Natural killer cell (primary cell): Measurements from ENCODE around the gene TMPRSS7. TPM values are rescaled to one million over a fixed set of nuclear protein-coding genes. Genes with fewer than 3 reads are reported as not detected.

ENCODE experiments used
- ATAC-seq, 3 donors: fragments of 150-1000 bp in 2 of 3; fragments of 200-7000 bp in 1 of 3; cut with Tn5 transposase; 1 replicate in 1 of 3; 2 replicates in 2 of 3; pipeline ENCODE4 v1.10.0; 2021; ENCODE audit warnings: mild to moderate bottlenecking in 2 of 3, moderate library complexity in 2 of 3
- DNase-seq, 2 donors: peaks; one replicate each; pipeline versions ENCODE4 v3.0.0 to v3.0.0-alpha.2; 2013 to 2021; ENCODE audit warnings: mixed read lengths in 1 of 2
- H3K27ac ChIP-seq: one replicate; pipeline ENCODE4 v1.5.1; 2013; ENCODE audit warnings: mild to moderate bottlenecking, low read length
- H3K27me3 ChIP-seq: one replicate; pipeline ENCODE4 v1.6.1; 2013; ENCODE audit warnings: low read length; ENCODE audit not compliant: control insufficient read depth, insufficient read depth
- H3K36me3 ChIP-seq: one replicate; pipeline ENCODE4 v1.6.1; 2013; ENCODE audit warnings: low read length; ENCODE audit not compliant: control insufficient read depth, insufficient read depth
- H3K4me1 ChIP-seq: one replicate; pipeline ENCODE4 v1.6.1; 2013; ENCODE audit warnings: low read length; ENCODE audit not compliant: control insufficient read depth, insufficient read depth
- H3K4me3 ChIP-seq: one replicate; pipeline ENCODE4 v1.5.1; 2013; ENCODE audit warnings: low read length
- H3K9me3 ChIP-seq: one replicate; pipeline ENCODE4 v1.6.1; 2013; ENCODE audit warnings: low read length; ENCODE audit not compliant: control insufficient read depth, insufficient read depth
- H3K27ac Mint-ChIP-seq, 2 donors: one replicate each; pipeline ENCODE4 v1.8.0; 2022; ENCODE audit warnings: mild to moderate bottlenecking in 2 of 2, mixed read lengths in 2 of 2, moderate library complexity in 1 of 2
- H3K27me3 Mint-ChIP-seq, 2 donors: one replicate each; pipeline ENCODE4 v1.8.0; 2022; ENCODE audit warnings: low read depth in 2 of 2, mixed read lengths in 2 of 2
- H3K36me3 Mint-ChIP-seq: one replicate; pipeline ENCODE4 v1.8.0; 2022; ENCODE audit warnings: mixed read lengths
- H3K4me1 Mint-ChIP-seq, 2 donors: one replicate each; pipeline ENCODE4 v1.8.0; 2022; ENCODE audit warnings: mixed read lengths in 2 of 2
- H3K4me3 Mint-ChIP-seq: one replicate; pipeline ENCODE4 v1.8.0; 2022; ENCODE audit warnings: mild to moderate bottlenecking, moderate library complexity, mixed read lengths
- H3K9me3 Mint-ChIP-seq, 2 donors: one replicate each; pipeline ENCODE4 v1.8.0; 2022; ENCODE audit warnings: mixed read lengths in 2 of 2
- WGBS: methylation state at CpG from one replicate; pipeline ENCODE4 v1.1.7; 2013; ENCODE audit warnings: missing lambda C conversion rate; ENCODE audit not compliant: insufficient coverage; 5-methylcytosine and 5-hydroxymethylcytosine counted together
- intact Hi-C: fragments of 100-400 bp; cut with micrococcal nuclease; formaldehyde crosslinking; loops from one replicate; pipeline ENCODE4 v1.14.2; 2022
- total RNA-seq, 4 donors: library from RNA; stranded (reverse); fragments of 120-200 nt in 1 of 4; gene quantifications; one replicate each; pipeline versions ENCODE4 v1.2.3 to v1.2.4, GENCODE V29; 2013 to 2022
- TF ChIP-seq, protein P1 (sequence below): fragments of 200-600 bp; IDR thresholded peaks from one replicate; pipeline ENCODE4 v1.8.0; 2022; ENCODE audit warnings: antibody characterized with exemption

The TMPRSS7 gene
- total RNA-seq, 3 donors from 2014 or later (not counting 1 experiment from before 2014, with no cell fraction given) = not detected

DNA sequence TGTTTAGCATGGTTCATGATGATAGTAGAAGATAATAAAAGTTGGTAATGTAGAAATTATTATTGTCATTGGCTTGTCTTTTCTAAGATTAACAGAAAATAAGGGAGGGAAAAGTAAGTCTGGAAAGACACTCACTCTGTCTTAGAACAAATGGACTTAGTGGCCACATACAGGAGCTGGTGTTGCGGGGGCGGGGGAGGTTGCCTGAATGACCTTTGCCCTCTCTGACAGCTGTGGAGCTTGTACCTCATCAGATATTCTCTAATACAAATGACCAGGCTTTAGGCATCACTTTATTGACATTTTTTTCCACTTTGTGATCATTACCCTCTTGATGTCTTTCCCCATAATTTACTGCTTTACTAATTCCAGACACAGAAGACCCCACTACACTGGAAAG is 29.9 kb upstream of the TMPRSS7 start:
- intact Hi-C loops = no loop called here
- whole genome bisulfite sequencing = 93% methylated on average over 2 of the region's 2 CpGs
- TF ChIP-seq, protein P1, sequence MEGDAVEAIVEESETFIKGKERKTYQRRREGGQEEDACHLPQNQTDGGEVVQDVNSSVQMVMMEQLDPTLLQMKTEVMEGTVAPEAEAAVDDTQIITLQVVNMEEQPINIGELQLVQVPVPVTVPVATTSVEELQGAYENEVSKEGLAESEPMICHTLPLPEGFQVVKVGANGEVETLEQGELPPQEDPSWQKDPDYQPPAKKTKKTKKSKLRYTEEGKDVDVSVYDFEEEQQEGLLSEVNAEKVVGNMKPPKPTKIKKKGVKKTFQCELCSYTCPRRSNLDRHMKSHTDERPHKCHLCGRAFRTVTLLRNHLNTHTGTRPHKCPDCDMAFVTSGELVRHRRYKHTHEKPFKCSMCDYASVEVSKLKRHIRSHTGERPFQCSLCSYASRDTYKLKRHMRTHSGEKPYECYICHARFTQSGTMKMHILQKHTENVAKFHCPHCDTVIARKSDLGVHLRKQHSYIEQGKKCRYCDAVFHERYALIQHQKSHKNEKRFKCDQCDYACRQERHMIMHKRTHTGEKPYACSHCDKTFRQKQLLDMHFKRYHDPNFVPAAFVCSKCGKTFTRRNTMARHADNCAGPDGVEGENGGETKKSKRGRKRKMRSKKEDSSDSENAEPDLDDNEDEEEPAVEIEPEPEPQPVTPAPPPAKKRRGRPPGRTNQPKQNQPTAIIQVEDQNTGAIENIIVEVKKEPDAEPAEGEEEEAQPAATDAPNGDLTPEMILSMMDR = no peak
- Histone ChIP-seq H3K9me3 (no peaks in the 10 kb centered on the region), H3K27me3 (no peaks in the 10 kb centered on the region), H3K4me3 (no peak overlapping the region), H3K36me3 (no peaks in the 10 kb centered on the region), H3K27ac (no peak overlapping the region), H3K4me1 (peaks cover 8% of the 10 kb centered on the region)
- DNase-seq (no peak), ATAC-seq (no peak)
- H3K4me3 Mint-ChIP-seq = no peak overlapping the region
- H3K27ac Mint-ChIP-seq = no peak overlapping the region
- H3K4me1 Mint-ChIP-seq = peaks cover 15% of the 10 kb centered on the region in 2 donors
- H3K27me3 Mint-ChIP-seq = peaks cover 3 to 8% of the 10 kb centered on the region in 2 donors
- H3K9me3 Mint-ChIP-seq = no peaks in the 10 kb centered on the region
- H3K36me3 Mint-ChIP-seq = no peaks in the 10 kb centered on the region

DNA sequence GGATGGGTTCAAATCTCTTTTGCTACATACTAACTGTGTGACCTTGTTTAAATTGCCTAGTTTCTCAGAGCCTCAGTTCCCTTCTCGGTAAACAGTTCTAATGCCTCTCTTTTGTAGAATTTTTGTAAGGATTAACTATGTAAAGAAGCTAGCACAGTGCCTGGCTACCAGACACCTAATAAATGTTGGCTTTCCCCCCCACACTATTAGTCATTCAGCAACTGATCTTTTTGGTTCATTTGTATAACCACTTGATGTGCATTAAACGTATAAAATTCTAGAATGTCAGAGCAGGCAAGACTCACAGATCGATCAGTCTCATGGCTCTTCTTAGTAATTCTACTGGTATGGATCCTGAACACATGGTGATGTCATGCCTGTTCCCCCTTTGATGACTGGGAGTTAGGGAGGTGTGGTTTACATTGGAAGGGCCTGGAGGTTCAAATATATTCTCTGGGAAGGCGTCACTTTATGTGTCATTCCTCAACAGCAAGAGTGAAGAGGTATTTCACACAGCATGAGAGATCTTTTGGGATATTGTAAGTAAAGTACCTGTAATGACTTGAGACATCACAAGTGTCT is 29.4 kb upstream of the TMPRSS7 start:
- no peak overlapping the region for H3K4me3 ChIP-seq
- TF ChIP-seq, protein P1 = no peak
- intact Hi-C loops = no loop called here
- peaks cover 8% of the 10 kb centered on the region for H3K4me1 ChIP-seq
- Mint-ChIP-seq H3K27me3 (peaks cover 3 to 8% of the 10 kb centered on the region in 2 donors), H3K36me3 (no peaks in the 10 kb centered on the region), H3K27ac (no peak overlapping the region), H3K4me3 (no peak overlapping the region), H3K9me3 (no peaks in the 10 kb centered on the region), H3K4me1 (peaks cover 11 to 12% of the 10 kb centered on the region in 2 donors)
- H3K9me3 ChIP-seq = no peaks in the 10 kb centered on the region
- H3K36me3 ChIP-seq = no peaks in the 10 kb centered on the region
- H3K27me3 ChIP-seq = no peaks in the 10 kb centered on the region
- no peak overlapping the region for H3K27ac ChIP-seq
- ATAC-seq (no peak), DNase-seq (no peak)
- WGBS = 86% methylated on average over 3 of the region's 4 CpGs

DNA sequence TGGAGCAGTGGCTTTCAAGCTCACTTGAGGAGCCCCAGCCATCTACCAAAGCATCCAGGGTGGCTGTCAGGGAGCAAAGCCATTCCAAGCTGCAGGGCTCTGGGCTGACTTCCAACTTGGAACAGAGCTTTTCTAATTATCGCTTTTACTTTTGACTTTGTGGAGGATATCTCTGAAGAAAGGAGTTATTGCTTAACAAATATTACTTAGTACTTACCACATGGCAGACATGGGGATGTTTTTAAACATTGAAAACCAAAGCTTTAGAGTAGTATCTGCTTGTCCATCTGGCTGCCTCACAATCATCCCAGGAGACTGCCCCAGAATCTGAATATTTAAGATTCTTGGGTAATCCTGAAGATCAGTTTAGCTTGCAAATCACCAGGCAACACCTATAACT is 26.9 kb upstream of the TMPRSS7 start:
- H3K9me3 Mint-ChIP-seq = no peaks in the 10 kb centered on the region
- Histone ChIP-seq H3K27me3 (no peaks in the 10 kb centered on the region), H3K4me3 (no peak overlapping the region), H3K27ac (no peak overlapping the region), H3K36me3 (no peaks in the 10 kb centered on the region), H3K4me1 (peaks cover 4% of the 10 kb centered on the region), H3K9me3 (no peaks in the 10 kb centered on the region)
- intact Hi-C loops = no loop called here
- peaks cover 5 to 6% of the 10 kb centered on the region in 2 donors for H3K4me1 Mint-ChIP-seq
- H3K27ac Mint-ChIP-seq = no peak overlapping the region
- no peaks in the 10 kb centered on the region for H3K27me3 Mint-ChIP-seq
- no peak overlapping the region for H3K4me3 Mint-ChIP-seq
- DNase-seq (no peak), ATAC-seq (no peak)
- WGBS = no CpG with 5 or more reads among the region's 1 CpG
- no peaks in the 10 kb centered on the region for H3K36me3 Mint-ChIP-seq
- TF ChIP-seq, protein P1 = no peak

DNA sequence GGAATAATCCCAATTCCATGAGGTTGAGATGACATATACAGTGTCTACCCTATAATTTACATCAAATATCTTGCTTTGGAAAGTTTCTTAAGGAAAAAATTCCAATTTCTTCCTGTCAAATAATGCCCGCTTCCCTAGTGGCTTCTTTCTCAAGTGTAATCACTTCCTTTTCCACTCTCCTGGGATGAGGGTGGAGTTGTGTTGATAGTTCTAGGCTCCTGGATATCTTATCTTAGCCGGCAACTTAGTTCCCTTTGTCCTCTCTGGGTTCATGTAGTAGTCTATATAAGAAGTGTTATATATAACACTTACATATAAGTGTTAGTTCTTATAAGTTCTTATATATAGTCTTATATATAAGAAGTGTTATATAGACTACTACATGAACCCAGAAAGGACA is 24.9 kb upstream of the TMPRSS7 start:
- TF ChIP-seq, protein P1 = no peak
- intact Hi-C loops = no loop called here
- ATAC-seq = no peak
- Mint-ChIP-seq H3K4me3 (no peak overlapping the region), H3K27ac (no peak overlapping the region), H3K36me3 (no peaks in the 10 kb centered on the region), H3K9me3 (no peaks in the 10 kb centered on the region), H3K4me1 (peaks cover 0 to 3% of the 10 kb centered on the region in 2 donors), H3K27me3 (no peaks in the 10 kb centered on the region)
- no peaks in the 10 kb centered on the region for H3K9me3 ChIP-seq
- no peak for DNase-seq
- H3K36me3 ChIP-seq = no peaks in the 10 kb centered on the region
- H3K4me3 ChIP-seq = no peak overlapping the region
- no peak overlapping the region for H3K27ac ChIP-seq
- no peaks in the 10 kb centered on the region for H3K27me3 ChIP-seq
- WGBS = no CpG with 5 or more reads among the region's 2 CpGs
- peaks cover 5% of the 10 kb centered on the region for H3K4me1 ChIP-seq
